HG03575 (cell line): ENCODE data around the gene GAL3ST3.

Experiments
- ATAC-seq: cut with Tn5 transposase; IDR thresholded peaks from one replicate; pipeline ENCODE4 v1.9.1; 2021; ENCODE audit not compliant: unreplicated experiment, insufficient number of reproducible peaks, low FRiP score; ENCODE audit errors: extremely low read depth

The GAL3ST3 gene

GRCh38 chr11:66001942-66002647, 46.9 kb downstream of the GAL3ST3 start, which contains the start of the genes BANF1 and EIF1AD:
Gene BANF1 (plus strand): TSS chr11:66002503. CDS start chr11:66003251, 748 bp downstream.
Gene EIF1AD (minus strand): TSS chr11:66002157. CDS start chr11:66000389, 1,768 bp downstream.
- ATAC-seq, result peak; percentile 66

- no peak for ATAC-seq
Measured at GRCh38 chr11:65997286-65997685, 51.7 kb downstream of the GAL3ST3 start.

- no peak for ATAC-seq
Measured at GRCh38 chr11:65992056-65992455, 56.9 kb downstream of the GAL3ST3 start.
